Loucy (cell line): ENCODE results near the gene CASP14.

ENCODE experiments used
- H2AFZ ChIP-seq: fragments of 200-600 bp; sonication (generic); 2 replicates; pipeline ENCODE4 v1.6.0; 2016; ENCODE audit warnings: antibody characterized with exemption, mild to moderate bottlenecking, low read length, moderate library complexity
- H3F3A ChIP-seq: fragments of 200-600 bp; 2 replicates; pipeline ENCODE4 v1.6.0; 2016; ENCODE audit warnings: antibody characterized with exemption, low read depth, mild to moderate bottlenecking
- H3K27me3 ChIP-seq: fragments of 200-600 bp; sonication (generic); 2 replicates; pipeline ENCODE4 v1.6.1; 2014; ENCODE audit warnings: low read length, mild to moderate bottlenecking; ENCODE audit not compliant: insufficient read depth, poor library complexity, severe bottlenecking
- H3K36me3 ChIP-seq: fragments of 200-600 bp; sonication (generic); 2 replicates; pipeline ENCODE4 v1.6.1; 2016; ENCODE audit warnings: low read length; ENCODE audit not compliant: insufficient read depth
- H3K4me1 ChIP-seq: fragments of 200-600 bp; sonication (generic); 2 replicates; pipeline ENCODE4 v1.5.1; 2014; ENCODE audit warnings: low read length, mild to moderate bottlenecking; ENCODE audit not compliant: insufficient read depth, poor library complexity, severe bottlenecking
- H3K4me2 ChIP-seq: fragments of 200-600 bp; sonication (generic); 2 replicates; pipeline ENCODE4 v1.6.0; 2014; ENCODE audit warnings: antibody characterized with exemption, low read length, low read depth, mild to moderate bottlenecking; ENCODE audit not compliant: poor library complexity, severe bottlenecking
- H3K4me3 ChIP-seq: fragments of 200-600 bp; sonication (generic); 2 replicates; pipeline ENCODE4 v1.5.1; 2014; ENCODE audit warnings: low read length, mild to moderate bottlenecking, mixed read lengths; ENCODE audit not compliant: poor library complexity, severe bottlenecking
- H3K79me2 ChIP-seq: fragments of 200-600 bp; sonication (generic); 2 replicates; pipeline ENCODE4 v1.6.1; 2014; ENCODE audit warnings: low read length; ENCODE audit not compliant: insufficient read depth
- H3K9ac ChIP-seq: fragments of 200-600 bp; sonication (generic); 2 replicates; pipeline ENCODE4 v1.6.0; 2014; ENCODE audit warnings: mild to moderate bottlenecking, low read depth, low read length, moderate library complexity; ENCODE audit not compliant: poor library complexity, severe bottlenecking
- H3K9me2 ChIP-seq: fragments of 200-600 bp; sonication (generic); replicated peaks from 2 replicates; pipeline ENCODE4 v1.6.1; 2016; ENCODE audit warnings: low read depth, low read length, mixed read lengths
- H3K9me3 ChIP-seq: fragments of 200-600 bp; sonication (generic); 2 replicates; pipeline ENCODE4 v1.6.1; 2014; ENCODE audit warnings: mild to moderate bottlenecking, antibody characterized with exemption, low read length, low read depth; ENCODE audit not compliant: insufficient read depth
- H4K20me1 ChIP-seq: fragments of 200-600 bp; sonication (generic); 2 replicates; pipeline ENCODE4 v1.6.0; 2014; ENCODE audit warnings: antibody characterized with exemption, low read length, mild to moderate bottlenecking; ENCODE audit not compliant: insufficient read depth, poor library complexity, severe bottlenecking
- EZH2phosphoT487 ChIP-seq: fragments of 200-600 bp; IDR thresholded peaks from 2 replicates; pipeline ENCODE4 v1.6.1; 2018; ENCODE audit warnings: antibody characterized with exemption, mild to moderate bottlenecking, moderate library complexity, borderline replicate concordance
- TF ChIP-seq, protein P1 (sequence below): fragments of 200-600 bp; sonication (generic); conservative IDR thresholded peaks from 2 replicates; pipeline ENCODE4 v1.5.1; 2014; ENCODE audit warnings: mild to moderate bottlenecking, antibody characterized with exemption, low read length

The CASP14 gene, protein sequence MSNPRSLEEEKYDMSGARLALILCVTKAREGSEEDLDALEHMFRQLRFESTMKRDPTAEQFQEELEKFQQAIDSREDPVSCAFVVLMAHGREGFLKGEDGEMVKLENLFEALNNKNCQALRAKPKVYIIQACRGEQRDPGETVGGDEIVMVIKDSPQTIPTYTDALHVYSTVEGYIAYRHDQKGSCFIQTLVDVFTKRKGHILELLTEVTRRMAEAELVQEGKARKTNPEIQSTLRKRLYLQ

DNA sequence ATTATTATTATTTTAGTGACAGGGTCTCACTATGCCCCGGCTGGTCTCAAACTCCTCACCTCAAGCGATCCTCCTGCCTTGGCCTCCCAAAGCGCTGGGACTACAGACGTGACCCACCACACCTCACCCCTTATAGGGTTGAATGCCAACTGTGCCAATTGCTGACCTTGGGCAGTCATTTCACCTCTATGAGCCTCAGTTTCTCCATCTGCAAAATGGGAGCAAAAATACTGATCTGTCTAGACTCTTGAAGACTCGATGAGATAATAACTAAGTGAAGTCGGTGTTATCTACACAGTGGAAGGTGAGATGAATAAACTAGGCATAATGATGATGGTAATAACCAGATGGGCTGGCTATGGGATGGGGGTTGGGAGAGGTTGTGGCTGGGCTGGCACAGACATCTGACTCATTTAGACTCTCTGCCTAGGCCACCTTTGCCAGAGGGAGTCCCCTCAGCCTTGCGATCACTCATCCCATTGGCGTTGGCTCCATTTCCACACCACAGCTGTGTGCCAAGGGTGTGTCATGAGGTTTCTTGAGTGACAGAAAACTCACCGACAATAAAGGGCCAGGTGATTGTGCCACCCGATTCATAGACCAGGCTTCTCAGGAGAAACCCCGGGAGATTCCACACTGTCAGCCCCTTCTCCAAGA, at the start of gene CASP14:
Gene CASP14 (plus strand): TSS at position 596 of the 657 bp plus-strand sequence. CDS start 2,772 bp downstream, outside the sequence.
- no peaks in the 10 kb centered on the region for H3K4me1 ChIP-seq
- H3K4me3 ChIP-seq = no peak within 1 kb of the TSS
- no peak for TF ChIP-seq EZH2phosphoT487
- TF ChIP-seq, protein P1, sequence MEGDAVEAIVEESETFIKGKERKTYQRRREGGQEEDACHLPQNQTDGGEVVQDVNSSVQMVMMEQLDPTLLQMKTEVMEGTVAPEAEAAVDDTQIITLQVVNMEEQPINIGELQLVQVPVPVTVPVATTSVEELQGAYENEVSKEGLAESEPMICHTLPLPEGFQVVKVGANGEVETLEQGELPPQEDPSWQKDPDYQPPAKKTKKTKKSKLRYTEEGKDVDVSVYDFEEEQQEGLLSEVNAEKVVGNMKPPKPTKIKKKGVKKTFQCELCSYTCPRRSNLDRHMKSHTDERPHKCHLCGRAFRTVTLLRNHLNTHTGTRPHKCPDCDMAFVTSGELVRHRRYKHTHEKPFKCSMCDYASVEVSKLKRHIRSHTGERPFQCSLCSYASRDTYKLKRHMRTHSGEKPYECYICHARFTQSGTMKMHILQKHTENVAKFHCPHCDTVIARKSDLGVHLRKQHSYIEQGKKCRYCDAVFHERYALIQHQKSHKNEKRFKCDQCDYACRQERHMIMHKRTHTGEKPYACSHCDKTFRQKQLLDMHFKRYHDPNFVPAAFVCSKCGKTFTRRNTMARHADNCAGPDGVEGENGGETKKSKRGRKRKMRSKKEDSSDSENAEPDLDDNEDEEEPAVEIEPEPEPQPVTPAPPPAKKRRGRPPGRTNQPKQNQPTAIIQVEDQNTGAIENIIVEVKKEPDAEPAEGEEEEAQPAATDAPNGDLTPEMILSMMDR = no peak
- H3F3A ChIP-seq = no peaks in the 10 kb centered on the region
- no peaks in the 10 kb centered on the region for H3K27me3 ChIP-seq
- no peaks in the 10 kb centered on the region for H3K79me2 ChIP-seq
- H3K4me2 ChIP-seq = no peak within 1 kb of the TSS
- H3K9me3 ChIP-seq = no peaks in the 10 kb centered on the region
- H3K9me2 ChIP-seq = no peaks in the 10 kb centered on the region
- H3K36me3 ChIP-seq = no peaks in the 10 kb centered on the region
- no peak within 1 kb of the TSS for H2AFZ ChIP-seq
- no peak within 1 kb of the TSS for H3K9ac ChIP-seq
- H4K20me1 ChIP-seq = no peaks in the 10 kb centered on the region

DNA sequence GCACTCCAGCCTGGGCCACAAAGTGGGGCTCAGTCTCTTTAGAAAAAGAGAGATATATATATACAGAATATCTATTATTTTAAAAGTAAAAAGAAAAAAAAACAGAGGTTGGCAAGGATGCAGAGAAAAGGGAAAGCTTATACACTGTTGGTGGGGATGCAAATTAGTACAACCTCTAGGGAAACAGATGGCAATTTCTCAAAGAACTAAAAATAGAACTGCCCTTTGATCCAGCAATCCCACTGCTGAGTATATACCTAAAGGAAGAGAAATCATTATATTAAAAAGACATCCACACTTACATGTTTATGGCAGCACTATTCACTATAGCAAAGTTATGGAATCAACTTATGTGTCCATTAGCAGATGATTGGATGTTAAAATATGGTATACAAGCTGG, 41.0 kb upstream of the CASP14 start:
- Histone ChIP-seq H3K4me3 (no peak overlapping the region), H3K4me2 (no peak overlapping the region), H3K9me3 (no peaks in the 10 kb centered on the region), H3K9me2 (no peaks in the 10 kb centered on the region), H3K27me3 (no peaks in the 10 kb centered on the region), H3K4me1 (no peaks in the 10 kb centered on the region), H3K9ac (no peak overlapping the region), H2AFZ (no peak overlapping the region), H4K20me1 (no peaks in the 10 kb centered on the region), H3K79me2 (no peaks in the 10 kb centered on the region), H3F3A (no peaks in the 10 kb centered on the region), H3K36me3 (no peaks in the 10 kb centered on the region)
- no peak for TF ChIP-seq EZH2phosphoT487
- TF ChIP-seq, protein P1 = no peak

DNA sequence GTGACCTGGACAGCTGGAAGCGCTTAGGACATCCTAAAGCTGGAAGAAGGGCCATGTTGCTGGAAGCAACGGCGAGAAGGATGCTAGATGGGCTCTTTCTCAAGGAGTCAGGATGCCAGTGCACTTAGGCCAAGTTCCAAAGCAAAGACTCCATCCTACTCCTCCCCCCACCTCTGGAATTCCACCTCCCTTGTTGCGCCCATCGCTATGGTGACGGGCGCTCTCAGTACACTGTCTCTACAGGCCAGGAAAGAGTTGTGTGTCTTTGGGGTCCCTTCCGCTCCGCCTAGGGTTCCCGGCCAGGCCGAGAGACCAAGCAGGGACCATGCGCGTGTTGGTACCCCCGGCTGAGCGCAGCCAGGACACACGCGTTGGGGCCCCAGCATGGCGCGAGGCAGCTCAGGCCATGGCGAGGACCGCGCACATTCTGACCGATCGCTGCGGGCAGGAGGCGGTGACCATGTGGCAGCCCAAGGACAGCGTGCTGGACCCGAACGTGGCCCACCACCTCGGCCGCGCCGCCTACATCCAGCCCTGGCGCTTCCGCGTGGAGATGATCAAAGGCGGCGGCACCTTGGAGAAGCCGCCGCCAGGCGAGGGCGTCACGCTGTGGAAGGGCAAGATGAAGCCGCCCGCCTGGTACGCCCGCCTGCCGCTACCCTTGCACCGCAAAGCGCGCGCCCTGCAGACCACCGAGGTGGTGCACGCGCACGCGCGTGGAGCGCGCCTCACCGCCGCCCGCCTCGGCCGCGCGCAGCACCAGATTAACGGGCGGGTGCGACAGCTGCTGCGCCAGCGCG, 38.6 kb upstream of the CASP14 start:
- Histone ChIP-seq H3K4me2 (no peak overlapping the region), H3K27me3 (no peaks in the 10 kb centered on the region), H3K4me3 (no peak overlapping the region), H3F3A (no peaks in the 10 kb centered on the region), H3K36me3 (no peaks in the 10 kb centered on the region), H3K9me3 (no peaks in the 10 kb centered on the region), H3K9me2 (no peaks in the 10 kb centered on the region), H3K9ac (no peak overlapping the region), H3K79me2 (no peaks in the 10 kb centered on the region), H4K20me1 (no peaks in the 10 kb centered on the region), H2AFZ (no peak overlapping the region), H3K4me1 (no peaks in the 10 kb centered on the region)
- TF ChIP-seq EZH2phosphoT487 = no peak
- TF ChIP-seq, protein P1 = no peak
